ENCODE measurements around the gene OVCH1. TPM values are rescaled to one million over a fixed set of nuclear protein-coding genes. Genes with fewer than 3 reads are reported as not detected.

Gene OVCH1
- total and polyA plus RNA-seq, 9 of the 15 experiments (the other 6 are each of a cell fraction or from before 2014, with no cell fraction given): not detected

DNA sequence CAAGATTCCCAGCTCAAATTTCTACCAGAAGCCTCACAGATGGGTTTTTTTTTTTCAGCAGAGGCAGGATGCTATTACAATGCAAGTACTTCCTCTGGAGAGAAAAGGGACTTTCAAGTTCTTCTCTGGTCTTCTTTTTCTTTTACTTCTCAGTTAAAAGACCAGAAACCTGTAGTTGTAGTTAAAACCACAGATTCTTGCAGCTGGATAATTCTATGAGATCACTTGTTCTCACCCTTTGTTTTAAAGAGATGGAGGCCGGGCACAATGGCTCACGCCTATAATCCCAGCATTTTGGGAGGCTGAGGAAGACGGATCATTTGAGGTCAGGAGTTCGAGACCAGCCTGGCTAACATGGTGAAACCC, 47.6 kb upstream of the OVCH1 start:
- no peaks in the 10 kb centered on the region for H3K36me3 ChIP-seq (ENCODE audit: control insufficient read depth, insufficient read depth, low read length)
- POLR2A ChIA-PET: interaction anchor here (0.5 kb wide), 1 partner anchor 535 kb away, joined by 3 read pairs; no protein-coding TSS in a partner anchor
- no peaks in the 10 kb centered on the region for H3K79me2 ChIP-seq (ENCODE audit: control insufficient read depth, insufficient read depth, low read length)
- CTCF ChIA-PET (ENCODE audit: low intra/inter-chr PET ratio): no interaction called here
- H3K9me1 ChIP-seq (ENCODE audit: control insufficient read depth, insufficient read depth, low read length): no peaks in the 10 kb centered on the region
- H3K27ac ChIP-seq (ENCODE audit: extremely low read depth, low read depth, low read length): no peak overlapping the region
- intact Hi-C loops (cut with micrococcal nuclease) (no loop called here), in situ Hi-C loops (cut with MboI) (loop anchor here (25.0 kb wide), 1 partner anchor 1692 kb away; no protein-coding TSS in a partner anchor)
- H2AFZ ChIP-seq (ENCODE audit: low read depth, low read length): no peak overlapping the region
- no peak overlapping the region for H3K4me3 ChIP-seq
- no TSS peak for BruUV-seq (replicated peaks)
- FAIRE-seq (no peak), ATAC-seq (no peak), DNase-seq (ENCODE audit: extremely low read depth in 1 of 4, low spot score in 3 of 4) (no peak)
- WGBS (ENCODE audit: insufficient coverage, low coverage, missing lambda C conversion rate): 0% methylated on average over 4 of the region's 4 CpGs
- H3K4me2 ChIP-seq (ENCODE audit: insufficient read depth, low read length): no peak overlapping the region
- no peaks in the 10 kb centered on the region for H3K9me3 ChIP-seq (replicated peaks; ENCODE audit: control insufficient read depth, insufficient read depth, low read depth, low read length)
- H3K27me3 ChIP-seq (ENCODE audit: control insufficient read depth in 2 of 2, insufficient read depth in 2 of 2, low read length in 2 of 2): no peaks in the 10 kb centered on the region
- H4K20me1 ChIP-seq (replicated peaks; ENCODE audit: control insufficient read depth, insufficient read depth, low read length): no peaks in the 10 kb centered on the region
- no peaks in the 10 kb centered on the region for H3K4me1 ChIP-seq (replicated peaks in 1 of 2; ENCODE audit: control insufficient read depth in 2 of 2, insufficient read depth in 2 of 2, low read length in 2 of 2)
- H3K9ac ChIP-seq (ENCODE audit: insufficient read depth in 1 of 2, low read depth in 2 of 2, low read length in 2 of 2): no peak overlapping the region
- TF ChIP-seq PPARD (CRISPR knock-in tag; IDR thresholded peaks at IDR 0.05) (no peak), POLR3G (IDR thresholded peaks at IDR 0.05; ENCODE audit: extremely low read depth, insufficient read length, insufficient replicate concordance) (no peak), ZNF239 (CRISPR knock-in tag; IDR thresholded peaks at IDR 0.05) (no peak), ZNF324 (CRISPR knock-in tag; IDR thresholded peaks at IDR 0.05) (no peak), MBD2 (IDR thresholded peaks at IDR 0.05; ENCODE audit: borderline replicate concordance, low read depth) (no peak), PRPF4 (IDR thresholded peaks at IDR 0.05; ENCODE audit: insufficient read depth, low read depth, low read length, poor library complexity, severe bottlenecking) (no peak), CBX8 (IDR thresholded peaks at IDR 0.05; ENCODE audit: borderline replicate concordance, extremely low read depth, low read depth, low read length, poor library complexity, severe bottlenecking) (no peak), MEF2D (tag; conservative IDR thresholded peaks at IDR 0.05; ENCODE audit: low read depth) (no peak), U2AF2 (optimal IDR thresholded peaks at IDR 0.05; ENCODE audit: low read depth, low read length) (no peak), KAT2B (IDR thresholded peaks at IDR 0.05; ENCODE audit: low read depth, low read length) (no peak), ZBTB2 (IDR thresholded peaks at IDR 0.05) (no peak), BRF1 (IDR thresholded peaks at IDR 0.05; ENCODE audit: borderline replicate concordance, extremely low read depth, insufficient read length) (no peak), SMARCC2 (IDR thresholded peaks at IDR 0.05; ENCODE audit: low read depth) (no peak), PCBP2 (IDR thresholded peaks at IDR 0.05; ENCODE audit: low read depth, low read length, poor library complexity, severe bottlenecking) (no peak), KLF1 (tag; IDR thresholded peaks at IDR 0.05) (no peak)
- TF ChIP-seq, protein P1, sequence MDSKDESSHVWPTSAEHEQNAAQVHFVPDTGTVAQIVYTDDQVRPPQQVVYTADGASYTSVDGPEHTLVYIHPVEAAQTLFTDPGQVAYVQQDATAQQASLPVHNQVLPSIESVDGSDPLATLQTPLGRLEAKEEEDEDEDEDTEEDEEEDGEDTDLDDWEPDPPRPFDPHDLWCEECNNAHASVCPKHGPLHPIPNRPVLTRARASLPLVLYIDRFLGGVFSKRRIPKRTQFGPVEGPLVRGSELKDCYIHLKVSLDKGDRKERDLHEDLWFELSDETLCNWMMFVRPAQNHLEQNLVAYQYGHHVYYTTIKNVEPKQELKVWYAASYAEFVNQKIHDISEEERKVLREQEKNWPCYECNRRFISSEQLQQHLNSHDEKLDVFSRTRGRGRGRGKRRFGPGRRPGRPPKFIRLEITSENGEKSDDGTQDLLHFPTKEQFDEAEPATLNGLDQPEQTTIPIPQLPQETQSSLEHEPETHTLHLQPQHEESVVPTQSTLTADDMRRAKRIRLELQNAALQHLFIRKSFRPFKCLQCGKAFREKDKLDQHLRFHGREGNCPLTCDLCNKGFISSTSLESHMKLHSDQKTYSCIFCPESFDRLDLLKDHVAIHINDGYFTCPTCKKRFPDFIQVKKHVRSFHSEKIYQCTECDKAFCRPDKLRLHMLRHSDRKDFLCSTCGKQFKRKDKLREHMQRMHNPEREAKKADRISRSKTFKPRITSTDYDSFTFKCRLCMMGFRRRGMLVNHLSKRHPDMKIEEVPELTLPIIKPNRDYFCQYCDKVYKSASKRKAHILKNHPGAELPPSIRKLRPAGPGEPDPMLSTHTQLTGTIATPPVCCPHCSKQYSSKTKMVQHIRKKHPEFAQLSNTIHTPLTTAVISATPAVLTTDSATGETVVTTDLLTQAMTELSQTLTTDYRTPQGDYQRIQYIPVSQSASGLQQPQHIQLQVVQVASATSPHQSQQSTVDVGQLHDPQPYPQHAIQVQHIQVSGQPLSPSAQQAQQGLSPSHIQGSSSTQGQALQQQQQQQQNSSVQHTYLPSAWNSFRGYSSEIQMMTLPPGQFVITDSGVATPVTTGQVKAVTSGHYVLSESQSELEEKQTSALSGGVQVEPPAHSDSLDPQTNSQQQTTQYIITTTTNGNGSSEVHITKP (IDR thresholded peaks at IDR 0.05; ENCODE audit: partially characterized antibody): no peak
- TF ChIP-seq, protein P2, sequence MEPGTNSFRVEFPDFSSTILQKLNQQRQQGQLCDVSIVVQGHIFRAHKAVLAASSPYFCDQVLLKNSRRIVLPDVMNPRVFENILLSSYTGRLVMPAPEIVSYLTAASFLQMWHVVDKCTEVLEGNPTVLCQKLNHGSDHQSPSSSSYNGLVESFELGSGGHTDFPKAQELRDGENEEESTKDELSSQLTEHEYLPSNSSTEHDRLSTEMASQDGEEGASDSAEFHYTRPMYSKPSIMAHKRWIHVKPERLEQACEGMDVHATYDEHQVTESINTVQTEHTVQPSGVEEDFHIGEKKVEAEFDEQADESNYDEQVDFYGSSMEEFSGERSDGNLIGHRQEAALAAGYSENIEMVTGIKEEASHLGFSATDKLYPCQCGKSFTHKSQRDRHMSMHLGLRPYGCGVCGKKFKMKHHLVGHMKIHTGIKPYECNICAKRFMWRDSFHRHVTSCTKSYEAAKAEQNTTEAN (CRISPR knock-in tag; IDR thresholded peaks at IDR 0.05): no peak

Measured in K562 (cell line).